SK-N-SH (cell line): Measurements from ENCODE around the gene RDX. TPM values are rescaled to one million over a fixed set of nuclear protein-coding genes. Genes with fewer than 3 reads are reported as not detected.

Experiments
- CTCF ChIA-PET: fragments of 300-600, 350-600 bp; formaldehyde crosslinking; extraction: SDS; loops from one replicate; lab custom pipeline; 2021; lab: Yijun Ruan, JAX
- POLR2A ChIA-PET: fragments of 350-600 bp; sonication (Branson Sonifier 250); formaldehyde crosslinking; extraction: SDS; loops from one replicate; lab custom pipeline; 2020; ENCODE audit warnings: antibody characterized with exemption, inconsistent platforms; lab: Yijun Ruan, JAX
- DNase-seq: peaks from one replicate; pipeline ENCODE4 v3.0.0; 2012
- H2AFZ ChIP-seq: fragments of 200-600 bp; sonication (generic); 2 replicates; pipeline ENCODE4 v1.8.1; 2016; ENCODE audit warnings: antibody characterized with exemption, mild to moderate bottlenecking, low read depth
- H3F3A ChIP-seq: fragments of 200-600 bp; sonication (generic); replicated peaks from 2 replicates; pipeline ENCODE3; 2016; ENCODE audit warnings: antibody characterized with exemption, mild to moderate bottlenecking; ENCODE audit not compliant: insufficient read depth
- H3K27ac ChIP-seq, 2 experiments: fragments of 200-500 bp in 1 of 2; fragments of 200-600 bp in 1 of 2; sonication (Bioruptor generic) in 1 of 2; sonication (generic), shearing (Covaris generic) in 1 of 2; 2 replicates each; pipeline versions ENCODE4 v1.5.1 to v1.6.1; 2014 to 2016; ENCODE audit warnings: low read depth in 2 of 2, inconsistent platforms in 1 of 2, low read length in 1 of 2, mild to moderate bottlenecking in 1 of 2, mixed read lengths in 1 of 2
- H3K27me3 ChIP-seq: fragments of 200-600 bp; sonication (generic), shearing (Covaris generic); 2 replicates; pipeline ENCODE4 v1.6.1; 2016; ENCODE audit warnings: mixed run types; ENCODE audit not compliant: insufficient read depth
- H3K36me3 ChIP-seq, 2 experiments: fragments of 200-500 bp in 1 of 2; fragments of 200-600 bp in 1 of 2; sonication (Bioruptor generic) in 1 of 2; sonication (generic) in 1 of 2; replicated peaks in 1 of 2; 2 replicates each; pipeline versions ENCODE3 to v1.5.1; 2014 to 2016; ENCODE audit warnings: low read length in 1 of 2, mild to moderate bottlenecking in 1 of 2; ENCODE audit not compliant: insufficient read depth in 2 of 2, control insufficient read depth in 1 of 2
- H3K4me1 ChIP-seq, 2 experiments: fragments of 200-500 bp in 1 of 2; fragments of 200-600 bp in 1 of 2; sonication (Bioruptor generic) in 1 of 2; sonication (generic), shearing (Covaris generic) in 1 of 2; 2 replicates each; pipeline versions ENCODE4 v1.5.1 to v1.6.1; 2014 to 2016; ENCODE audit warnings: low read depth in 1 of 2, low read length in 1 of 2, mixed run types in 1 of 2; ENCODE audit not compliant: insufficient read depth in 2 of 2, control insufficient read depth in 1 of 2
- H3K4me2 ChIP-seq: fragments of 200-600 bp; sonication (generic), shearing (Covaris generic); 2 replicates; pipeline ENCODE4 v1.6.1; 2017; ENCODE audit warnings: mixed run types
- H3K4me3 ChIP-seq, 2 experiments: fragments of 200-500 bp in 1 of 2; fragments of 200-600 bp in 1 of 2; sonication (Bioruptor generic) in 1 of 2; sonication (generic), shearing (Covaris generic) in 1 of 2; 2 replicates each; pipeline versions ENCODE4 v1.5.1 to v1.8.1; 2014 to 2016; ENCODE audit warnings: low read depth in 2 of 2, inconsistent platforms in 1 of 2, low read length in 1 of 2, mild to moderate bottlenecking in 1 of 2, mixed read lengths in 1 of 2, moderate library complexity in 1 of 2
- H3K79me2 ChIP-seq: fragments of 200-600 bp; sonication (generic); 2 replicates; pipeline ENCODE4 v1.8.1; 2017; ENCODE audit warnings: mild to moderate bottlenecking; ENCODE audit not compliant: insufficient read depth
- H3K9ac ChIP-seq: fragments of 200-600 bp; sonication (generic); 2 replicates; pipeline ENCODE4 v1.6.1; 2017; ENCODE audit warnings: mixed run types
- H3K9me2 ChIP-seq: fragments of 200-600 bp; sonication (generic); 2 replicates; pipeline ENCODE4 v1.6.1; 2017; ENCODE audit warnings: mixed run types
- H3K9me3 ChIP-seq: fragments of 200-600 bp; sonication (generic); 2 replicates; pipeline ENCODE4 v1.6.1; 2017; ENCODE audit warnings: mixed run types, mild to moderate bottlenecking, moderate library complexity
- H4K20me1 ChIP-seq: fragments of 200-600 bp; sonication (generic); 2 replicates; pipeline ENCODE4 v1.6.1; 2017; ENCODE audit warnings: mild to moderate bottlenecking, mixed run types; ENCODE audit not compliant: insufficient read depth
- ELF1 ChIP-seq: IDR thresholded peaks from 2 replicates; pipeline ENCODE4 v1.4.0; 2012
- EP300 ChIP-seq, 2 experiments: IDR thresholded peaks; 2 replicates each; pipeline versions ENCODE4 v1.4.0 to v1.6.1; 2012; ENCODE audit warnings: borderline replicate concordance in 1 of 2, low read depth in 1 of 2, low read length in 1 of 2
- FOXM1 ChIP-seq: IDR thresholded peaks from 2 replicates; pipeline ENCODE4 v1.4.0; 2012; ENCODE audit warnings: low read depth, mild to moderate bottlenecking
- GATA2 ChIP-seq: sonication (generic); formaldehyde crosslinking; IDR thresholded peaks from 2 replicates; pipeline ENCODE4 v1.5.0; 2020; ENCODE audit warnings: mild to moderate bottlenecking, missing genetic modification reagents
- JUND ChIP-seq: IDR thresholded peaks from 2 replicates; pipeline ENCODE4 v1.4.0; 2012
- MXI1 ChIP-seq: IDR thresholded peaks from 2 replicates; pipeline ENCODE4 v1.6.1; 2012; ENCODE audit warnings: mild to moderate bottlenecking, low read depth, low read length, improper control_type of control experiment
- POLR2AphosphoS5 ChIP-seq: IDR thresholded peaks from 2 replicates; pipeline ENCODE4 v1.6.1; 2012; ENCODE audit warnings: low read depth, low read length
- RAD21 ChIP-seq: IDR thresholded peaks from 2 replicates; pipeline ENCODE4 v1.6.1; 2012; ENCODE audit warnings: mild to moderate bottlenecking, low read length
- SMC3 ChIP-seq: IDR thresholded peaks from 2 replicates; pipeline ENCODE4 v1.6.1; 2012; ENCODE audit warnings: low read depth, low read length, improper control_type of control experiment
- TAF1 ChIP-seq: IDR thresholded peaks from 2 replicates; pipeline ENCODE4 v1.6.1; 2012; ENCODE audit warnings: low read depth, mild to moderate bottlenecking, low read length, moderate library complexity, borderline replicate concordance
- TEAD4 ChIP-seq: IDR thresholded peaks from 2 replicates; pipeline ENCODE4 v1.4.0; 2012; ENCODE audit warnings: mild to moderate bottlenecking, borderline replicate concordance; ENCODE audit not compliant: insufficient read depth
- YY1 ChIP-seq: IDR thresholded peaks from 2 replicates; pipeline ENCODE4 v1.4.0; 2012; ENCODE audit warnings: low read depth, mild to moderate bottlenecking
- WGBS: methylation state at CpG from one replicate; pipeline ENCODE4 v1.1.6; 2017; ENCODE audit warnings: low lambda C conversion rate; 5-methylcytosine and 5-hydroxymethylcytosine counted together
- polyA plus RNA-seq, 3 experiments: library from polyadenylated mRNA; depleted of rRNA; stranded (reverse); fragments of >200 nt; gene quantifications; 2 replicates each; pipeline ENCODE4 v1.2.3, GENCODE V29; 2012
- TF ChIP-seq, protein P1 (sequence below): IDR thresholded peaks from 2 replicates; pipeline ENCODE4 v1.4.0; 2012; ENCODE audit warnings: low read depth, borderline replicate concordance
- TF ChIP-seq, protein P2 (sequence below): IDR thresholded peaks from 2 replicates; pipeline ENCODE4; 2012
- TF ChIP-seq, protein P3 (sequence below): fragments of 200-600 bp; sonication (generic); IDR thresholded peaks from 2 replicates; pipeline ENCODE4 v1.6.1; 2017; ENCODE audit warnings: antibody characterized with exemption, mild to moderate bottlenecking, moderate library complexity

RDX gene
- polyA plus RNA-seq, 1 of the 3 experiments (the other 2 are of a cell fraction): 29.4 TPM

DNA sequence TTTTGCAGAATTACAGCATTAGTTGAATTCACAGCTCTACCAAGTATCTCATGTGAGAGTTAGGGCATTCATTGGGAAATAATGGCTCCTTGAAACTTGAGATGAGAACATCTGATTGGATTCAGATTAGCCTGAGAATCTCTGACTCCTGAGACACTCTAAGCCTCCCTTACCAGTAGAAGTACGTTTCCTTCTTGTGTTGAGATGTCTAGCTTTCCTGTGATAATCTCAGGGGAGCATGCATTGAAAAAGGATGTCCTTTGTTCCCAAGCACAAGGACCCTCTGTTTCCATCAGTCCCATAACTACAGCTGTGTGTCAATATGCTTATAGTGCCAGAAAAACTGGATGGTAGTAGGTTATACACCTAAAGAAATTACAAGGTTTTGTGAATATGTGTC, 35.2 kb upstream of the RDX start:
- TF ChIP-seq, protein P1, sequence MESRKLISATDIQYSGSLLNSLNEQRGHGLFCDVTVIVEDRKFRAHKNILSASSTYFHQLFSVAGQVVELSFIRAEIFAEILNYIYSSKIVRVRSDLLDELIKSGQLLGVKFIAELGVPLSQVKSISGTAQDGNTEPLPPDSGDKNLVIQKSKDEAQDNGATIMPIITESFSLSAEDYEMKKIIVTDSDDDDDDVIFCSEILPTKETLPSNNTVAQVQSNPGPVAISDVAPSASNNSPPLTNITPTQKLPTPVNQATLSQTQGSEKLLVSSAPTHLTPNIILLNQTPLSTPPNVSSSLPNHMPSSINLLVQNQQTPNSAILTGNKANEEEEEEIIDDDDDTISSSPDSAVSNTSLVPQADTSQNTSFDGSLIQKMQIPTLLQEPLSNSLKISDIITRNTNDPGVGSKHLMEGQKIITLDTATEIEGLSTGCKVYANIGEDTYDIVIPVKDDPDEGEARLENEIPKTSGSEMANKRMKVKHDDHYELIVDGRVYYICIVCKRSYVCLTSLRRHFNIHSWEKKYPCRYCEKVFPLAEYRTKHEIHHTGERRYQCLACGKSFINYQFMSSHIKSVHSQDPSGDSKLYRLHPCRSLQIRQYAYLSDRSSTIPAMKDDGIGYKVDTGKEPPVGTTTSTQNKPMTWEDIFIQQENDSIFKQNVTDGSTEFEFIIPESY: no peak
- TF ChIP-seq SMC3 (no peak), POLR2AphosphoS5 (no peak), RAD21 (no peak), JUND (no peak), TAF1 (no peak), GATA2 (no peak)
- TF ChIP-seq, protein P2, sequence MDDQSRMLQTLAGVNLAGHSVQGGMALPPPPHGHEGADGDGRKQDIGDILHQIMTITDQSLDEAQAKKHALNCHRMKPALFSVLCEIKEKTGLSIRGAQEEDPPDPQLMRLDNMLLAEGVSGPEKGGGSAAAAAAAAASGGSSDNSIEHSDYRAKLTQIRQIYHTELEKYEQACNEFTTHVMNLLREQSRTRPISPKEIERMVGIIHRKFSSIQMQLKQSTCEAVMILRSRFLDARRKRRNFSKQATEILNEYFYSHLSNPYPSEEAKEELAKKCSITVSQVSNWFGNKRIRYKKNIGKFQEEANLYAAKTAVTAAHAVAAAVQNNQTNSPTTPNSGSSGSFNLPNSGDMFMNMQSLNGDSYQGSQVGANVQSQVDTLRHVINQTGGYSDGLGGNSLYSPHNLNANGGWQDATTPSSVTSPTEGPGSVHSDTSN: no peak
- TF ChIP-seq, protein P3, sequence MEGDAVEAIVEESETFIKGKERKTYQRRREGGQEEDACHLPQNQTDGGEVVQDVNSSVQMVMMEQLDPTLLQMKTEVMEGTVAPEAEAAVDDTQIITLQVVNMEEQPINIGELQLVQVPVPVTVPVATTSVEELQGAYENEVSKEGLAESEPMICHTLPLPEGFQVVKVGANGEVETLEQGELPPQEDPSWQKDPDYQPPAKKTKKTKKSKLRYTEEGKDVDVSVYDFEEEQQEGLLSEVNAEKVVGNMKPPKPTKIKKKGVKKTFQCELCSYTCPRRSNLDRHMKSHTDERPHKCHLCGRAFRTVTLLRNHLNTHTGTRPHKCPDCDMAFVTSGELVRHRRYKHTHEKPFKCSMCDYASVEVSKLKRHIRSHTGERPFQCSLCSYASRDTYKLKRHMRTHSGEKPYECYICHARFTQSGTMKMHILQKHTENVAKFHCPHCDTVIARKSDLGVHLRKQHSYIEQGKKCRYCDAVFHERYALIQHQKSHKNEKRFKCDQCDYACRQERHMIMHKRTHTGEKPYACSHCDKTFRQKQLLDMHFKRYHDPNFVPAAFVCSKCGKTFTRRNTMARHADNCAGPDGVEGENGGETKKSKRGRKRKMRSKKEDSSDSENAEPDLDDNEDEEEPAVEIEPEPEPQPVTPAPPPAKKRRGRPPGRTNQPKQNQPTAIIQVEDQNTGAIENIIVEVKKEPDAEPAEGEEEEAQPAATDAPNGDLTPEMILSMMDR: no peak
- 0% methylated on average over 1 of the region's 1 CpG for WGBS
- H3K9me3 ChIP-seq: no peaks in the 10 kb centered on the region

DNA sequence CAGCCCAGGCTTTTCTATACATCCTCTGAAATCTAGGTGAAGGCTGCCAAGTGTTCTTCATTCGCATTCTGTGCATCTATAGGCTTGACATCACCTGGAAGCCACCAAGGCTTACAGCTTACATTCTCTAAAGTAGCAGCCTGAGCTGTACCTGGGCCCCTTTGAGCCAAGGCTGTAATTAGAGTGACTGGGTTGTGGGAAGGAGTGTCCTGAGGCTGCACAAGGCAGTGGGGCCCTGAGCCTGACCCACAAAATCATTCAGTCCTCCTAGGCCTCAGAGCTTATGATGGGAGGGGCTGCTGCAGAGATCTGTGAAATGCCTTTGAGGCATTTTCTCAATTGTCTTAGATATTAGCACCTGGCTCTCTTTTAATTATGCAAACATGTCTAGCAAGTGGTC, 33.0 kb upstream of the RDX start:
- CTCF ChIA-PET: interaction anchor here (1.0 kb wide), 1 partner anchor 24 kb away, joined by 3 read pairs; no protein-coding TSS in a partner anchor
- H3K27ac ChIP-seq: no peak overlapping the region
- H2AFZ ChIP-seq: no peak overlapping the region
- H3K36me3 ChIP-seq: no peaks in the 10 kb centered on the region
- H3F3A ChIP-seq: no peaks in the 10 kb centered on the region
- WGBS: 80% methylated on average over 1 of the region's 1 CpG
- DNase-seq: no peak
- H4K20me1 ChIP-seq: no peaks in the 10 kb centered on the region
- TF ChIP-seq, protein P3: no peak
- TF ChIP-seq MXI1 (no peak), FOXM1 (no peak), TEAD4 (no peak), YY1 (no peak), RAD21 (no peak), ELF1 (no peak), EP300 (IDR thresholded peaks at IDR 0.05; ENCODE audit: borderline replicate concordance in 1 of 2, low read depth in 1 of 2, low read length in 1 of 2) (no peak)
- TF ChIP-seq, protein P1: no peak
- no peak overlapping the region for H3K4me2 ChIP-seq
- no peaks in the 10 kb centered on the region for H3K9me3 ChIP-seq
- POLR2A ChIA-PET: interaction anchor here (0.9 kb wide), 1 partner anchor 32 kb away, joined by 3 read pairs; no protein-coding TSS in a partner anchor
- no peaks in the 10 kb centered on the region for H3K27me3 ChIP-seq
- H3K79me2 ChIP-seq: no peaks in the 10 kb centered on the region
- no peak overlapping the region for H3K9ac ChIP-seq
- H3K9me2 ChIP-seq: no peaks in the 10 kb centered on the region
- H3K4me3 ChIP-seq: no peak overlapping the region
- H3K4me1 ChIP-seq: no peaks in the 10 kb centered on the region

More for the DNA sequence above, 35.2 kb upstream of the RDX start:
- Histone ChIP-seq H3K27ac (no peak overlapping the region), H3K9me2 (no peaks in the 10 kb centered on the region), H3K4me2 (no peak overlapping the region), H3K27me3 (no peaks in the 10 kb centered on the region), H4K20me1 (no peaks in the 10 kb centered on the region), H3K4me1 (no peaks in the 10 kb centered on the region), H2AFZ (no peak overlapping the region), H3K9ac (no peak overlapping the region), H3K36me3 (no peaks in the 10 kb centered on the region), H3F3A (no peaks in the 10 kb centered on the region), H3K4me3 (no peak overlapping the region), H3K79me2 (no peaks in the 10 kb centered on the region)
- no peak for DNase-seq
- ChIA-PET CTCF (interaction anchor here (1.1 kb wide), 1 partner anchor 130 kb away, joined by 3 read pairs; no protein-coding TSS in a partner anchor), POLR2A (no interaction called here)
